Gastrocnemius medialis (tissue), 4 donors: ENCODE measurements around the gene EPHA5.

Source experiments
- POLR2A ChIP-seq, 2 donors: fragments of 450-650 bp; IDR thresholded peaks; one replicate each; pipeline ENCODE4 v1.6.1; 2017; ENCODE audit warnings: antibody characterized with exemption in 2 of 2, mild to moderate bottlenecking in 2 of 2, moderate library complexity in 2 of 2
- TF ChIP-seq, protein P1 (sequence below), 5 experiments: fragments of 450-650 bp in 3 of 5; fragments of 200-600 bp in 2 of 5; sonication (generic) in 2 of 5; IDR thresholded peaks in 4 of 5; conservative IDR thresholded peaks in 1 of 5; 1 replicate in 4 of 5; 2 replicates in 1 of 5; pipeline ENCODE4 v1.5.1; 2016 to 2019; ENCODE audit warnings: antibody characterized with exemption in 5 of 5, mild to moderate bottlenecking in 3 of 5, moderate library complexity in 3 of 5

DNA sequence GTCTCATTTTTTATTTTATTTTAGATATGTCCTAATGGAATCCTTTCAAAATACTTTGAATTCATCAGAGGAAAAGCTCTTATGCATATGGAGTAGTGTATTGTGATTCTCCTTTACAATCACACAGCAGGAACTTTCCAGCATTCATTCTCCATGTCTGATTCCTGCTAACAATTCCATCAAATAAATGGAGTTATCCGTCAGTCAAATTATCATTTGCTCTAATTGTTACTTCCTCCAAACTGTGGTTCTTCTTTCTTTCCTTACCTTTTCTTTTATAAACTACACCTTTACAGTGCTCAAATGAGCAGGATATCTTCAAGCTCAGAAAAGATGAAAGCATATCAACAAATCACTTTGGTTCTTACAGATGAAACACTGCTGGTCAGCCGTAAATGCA, 80.4 kb downstream of the EPHA5 start:
- TF ChIP-seq, protein P1, sequence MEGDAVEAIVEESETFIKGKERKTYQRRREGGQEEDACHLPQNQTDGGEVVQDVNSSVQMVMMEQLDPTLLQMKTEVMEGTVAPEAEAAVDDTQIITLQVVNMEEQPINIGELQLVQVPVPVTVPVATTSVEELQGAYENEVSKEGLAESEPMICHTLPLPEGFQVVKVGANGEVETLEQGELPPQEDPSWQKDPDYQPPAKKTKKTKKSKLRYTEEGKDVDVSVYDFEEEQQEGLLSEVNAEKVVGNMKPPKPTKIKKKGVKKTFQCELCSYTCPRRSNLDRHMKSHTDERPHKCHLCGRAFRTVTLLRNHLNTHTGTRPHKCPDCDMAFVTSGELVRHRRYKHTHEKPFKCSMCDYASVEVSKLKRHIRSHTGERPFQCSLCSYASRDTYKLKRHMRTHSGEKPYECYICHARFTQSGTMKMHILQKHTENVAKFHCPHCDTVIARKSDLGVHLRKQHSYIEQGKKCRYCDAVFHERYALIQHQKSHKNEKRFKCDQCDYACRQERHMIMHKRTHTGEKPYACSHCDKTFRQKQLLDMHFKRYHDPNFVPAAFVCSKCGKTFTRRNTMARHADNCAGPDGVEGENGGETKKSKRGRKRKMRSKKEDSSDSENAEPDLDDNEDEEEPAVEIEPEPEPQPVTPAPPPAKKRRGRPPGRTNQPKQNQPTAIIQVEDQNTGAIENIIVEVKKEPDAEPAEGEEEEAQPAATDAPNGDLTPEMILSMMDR (IDR thresholded peaks at IDR 0.05 in 4 of 5, conservative IDR thresholded peaks at IDR 0.05 in 1 of 5) = no peak
- TF ChIP-seq POLR2A (IDR thresholded peaks at IDR 0.05) = no peak
